Astrocyte (in vitro differentiated cells and primary cell): Measurements from ENCODE around the gene GPR89A.

ENCODE experiments used
- EZH2 ChIP-seq: IDR thresholded peaks from 2 replicates; pipeline ENCODE4 v1.6.1; 2012; ENCODE audit warnings: mild to moderate bottlenecking, low read length, inconsistent platforms; ENCODE audit not compliant: insufficient read depth
- TF ChIP-seq, protein P1 (sequence below): IDR thresholded peaks from 2 replicates; pipeline ENCODE4 v1.5.1; 2011; ENCODE audit warnings: low read depth, mild to moderate bottlenecking, inconsistent platforms, low read length, moderate library complexity; ENCODE audit not compliant: insufficient read depth

DNA sequence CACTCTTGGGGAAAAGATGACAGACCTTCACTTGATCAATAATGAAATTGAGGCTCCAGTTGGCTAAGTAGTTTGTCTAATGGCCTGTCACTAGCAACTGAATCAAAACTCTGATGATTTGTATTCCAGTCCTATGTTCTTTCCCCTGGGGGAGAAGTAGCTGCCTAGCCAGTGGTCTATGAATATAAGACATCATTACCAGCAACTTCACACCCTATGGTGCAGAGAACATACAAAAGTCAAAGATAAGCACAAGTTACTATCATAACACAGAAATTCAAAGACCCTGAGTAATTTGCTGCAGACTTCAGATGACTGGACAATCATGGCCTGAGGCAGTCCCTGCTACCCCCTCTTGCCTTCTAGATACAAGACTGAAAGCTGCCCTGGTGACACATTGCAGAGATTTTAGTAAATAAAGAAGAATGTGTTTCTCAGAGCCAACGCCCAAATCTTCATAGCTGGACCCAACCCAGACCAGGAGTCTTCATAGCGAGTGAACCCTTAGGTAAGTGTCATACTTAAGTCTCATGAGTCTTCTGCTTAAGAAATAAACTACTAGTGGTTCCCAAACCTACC is 98.4 kb downstream of the GPR89A start:
- TF ChIP-seq, protein P1, sequence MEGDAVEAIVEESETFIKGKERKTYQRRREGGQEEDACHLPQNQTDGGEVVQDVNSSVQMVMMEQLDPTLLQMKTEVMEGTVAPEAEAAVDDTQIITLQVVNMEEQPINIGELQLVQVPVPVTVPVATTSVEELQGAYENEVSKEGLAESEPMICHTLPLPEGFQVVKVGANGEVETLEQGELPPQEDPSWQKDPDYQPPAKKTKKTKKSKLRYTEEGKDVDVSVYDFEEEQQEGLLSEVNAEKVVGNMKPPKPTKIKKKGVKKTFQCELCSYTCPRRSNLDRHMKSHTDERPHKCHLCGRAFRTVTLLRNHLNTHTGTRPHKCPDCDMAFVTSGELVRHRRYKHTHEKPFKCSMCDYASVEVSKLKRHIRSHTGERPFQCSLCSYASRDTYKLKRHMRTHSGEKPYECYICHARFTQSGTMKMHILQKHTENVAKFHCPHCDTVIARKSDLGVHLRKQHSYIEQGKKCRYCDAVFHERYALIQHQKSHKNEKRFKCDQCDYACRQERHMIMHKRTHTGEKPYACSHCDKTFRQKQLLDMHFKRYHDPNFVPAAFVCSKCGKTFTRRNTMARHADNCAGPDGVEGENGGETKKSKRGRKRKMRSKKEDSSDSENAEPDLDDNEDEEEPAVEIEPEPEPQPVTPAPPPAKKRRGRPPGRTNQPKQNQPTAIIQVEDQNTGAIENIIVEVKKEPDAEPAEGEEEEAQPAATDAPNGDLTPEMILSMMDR, result no peak
- TF ChIP-seq EZH2, result no peak
